Myocyte (in vitro differentiated cells): Measurements from ENCODE around the gene NEURL3. TPM values are rescaled to one million over a fixed set of nuclear protein-coding genes. Genes with fewer than 3 reads are reported as not detected.
"Not testable (repeated sequence)": the region's sequence is repeated elsewhere in the genome, so short reads cannot be mapped to it uniquely, and the experiment has no call there.

Source experiments
- DNase-seq: peaks from one replicate; pipeline ENCODE4 v3.0.0-alpha.2; 2012; ENCODE audit warnings: low read depth
- total RNA-seq: library from RNA; depleted of rRNA; stranded (reverse); fragments of >200 nt; gene quantifications from 2 replicates; pipeline ENCODE4 v1.2.3, GENCODE V29; 2014

NEURL3 gene
- total RNA-seq, 1 donor from 2014 or later = not detected

DNA sequence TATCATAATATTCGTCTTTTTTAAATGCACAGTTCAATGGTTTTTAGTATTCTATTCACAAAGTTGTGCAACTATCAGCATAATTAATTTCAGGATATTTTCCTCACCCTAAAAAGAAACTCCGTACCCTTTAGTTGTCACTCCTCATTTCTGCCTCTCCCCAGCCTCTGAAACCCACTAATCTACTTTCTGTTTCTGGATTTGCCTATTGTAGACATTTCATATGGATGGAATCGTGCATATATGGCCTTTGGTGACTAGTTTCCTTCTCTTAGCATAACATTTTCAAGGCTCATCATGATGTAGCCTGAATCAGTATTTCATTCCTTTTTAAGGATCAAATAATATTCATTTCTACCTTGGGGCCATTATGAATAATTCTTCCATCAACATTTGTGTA, 18.5 kb downstream of the NEURL3 start:
- DNase-seq = no peak

- DNase-seq = peak; percentile 77
Measured at GRCh38 chr2:96485751-96486651, 19.2 kb downstream of the NEURL3 start.

DNA sequence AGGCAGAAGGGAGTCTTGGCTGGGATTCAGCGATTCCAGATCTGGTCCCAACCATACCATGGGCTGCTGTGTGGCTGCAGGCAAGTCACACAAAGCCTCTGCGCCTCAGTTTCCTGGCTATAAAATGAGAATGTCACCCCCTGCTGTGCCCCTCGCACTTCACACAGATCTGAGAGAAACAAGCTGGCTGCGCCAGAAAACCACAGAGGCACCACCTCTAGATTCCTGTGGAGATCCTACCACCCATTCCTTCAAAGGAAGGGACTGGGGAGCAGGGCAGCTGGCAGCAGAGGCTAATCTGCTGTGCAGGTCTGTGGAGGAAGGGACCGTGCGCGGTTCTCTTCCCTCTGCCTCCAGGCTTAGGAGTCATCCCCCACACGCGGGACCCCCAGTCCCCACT, 19.8 kb downstream of the NEURL3 start:
- no peak for DNase-seq

DNA sequence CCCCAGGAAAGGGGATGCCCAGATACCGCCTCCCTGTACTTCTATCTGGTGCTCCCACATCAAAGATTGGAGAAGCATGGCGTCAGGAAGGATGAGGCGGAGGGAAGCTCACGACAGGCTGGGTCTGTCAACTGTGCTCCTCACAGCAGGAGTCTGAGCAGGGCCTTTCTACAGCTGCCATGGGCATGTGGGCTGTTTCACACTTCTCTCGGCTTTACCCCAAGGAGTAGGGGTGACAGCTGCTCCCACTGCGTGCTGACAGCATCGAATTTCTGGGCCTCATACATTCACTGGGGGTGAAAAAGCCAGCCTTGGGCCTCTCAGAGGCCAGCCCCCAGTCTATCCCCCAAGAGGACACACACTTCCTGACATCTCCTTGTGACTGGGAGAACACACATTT, 21.1 kb downstream of the NEURL3 start:
- peak; percentile 49 for DNase-seq

GRCh38 chr2:96477458-96477857, 27.7 kb downstream of the NEURL3 start:
- no peak for DNase-seq

DNA sequence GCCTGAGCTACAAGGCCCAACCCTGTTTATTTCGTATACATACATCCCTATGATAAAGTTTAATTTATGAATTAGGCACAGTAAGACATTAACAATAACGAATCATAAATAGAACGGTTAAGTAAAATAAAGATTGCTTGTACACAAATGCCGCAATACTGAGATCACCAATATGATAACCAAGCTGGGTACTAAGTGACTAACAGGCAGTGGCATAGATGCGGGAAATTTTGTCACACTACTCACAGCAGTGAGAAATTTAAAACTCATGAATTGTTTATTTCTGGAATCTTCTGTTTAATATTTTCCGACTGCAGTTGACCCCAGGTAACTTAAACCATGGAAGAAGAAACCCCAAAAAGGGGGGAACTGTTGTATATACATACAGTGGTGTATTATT, 33.4 kb downstream of the NEURL3 start:
- DNase-seq = no peak

DNA sequence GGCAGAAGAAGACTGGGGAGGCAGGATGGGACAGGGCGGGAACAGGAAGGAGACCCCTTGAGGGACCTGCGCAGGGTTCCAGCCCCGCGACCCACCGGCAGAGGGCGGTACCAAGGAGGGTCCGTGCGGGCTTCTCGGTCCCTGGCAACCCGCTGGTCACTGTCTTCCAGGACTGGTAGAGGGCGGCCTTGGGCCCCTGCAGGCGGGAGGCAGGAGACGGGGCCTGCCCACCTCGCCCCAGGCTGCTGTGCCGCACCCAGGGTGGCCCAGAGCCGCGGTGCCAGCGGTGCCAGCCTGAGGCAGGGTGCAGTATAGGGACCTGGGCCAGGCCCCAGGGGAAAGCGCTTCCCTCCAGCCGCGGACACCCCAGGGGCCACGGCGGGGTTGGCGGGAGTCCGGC, 34.5 kb downstream of the NEURL3 start:
- peak; percentile 22 for DNase-seq

- no peak for DNase-seq
Measured at GRCh38 chr2:96470109-96470508, 35.0 kb downstream of the NEURL3 start.

DNA sequence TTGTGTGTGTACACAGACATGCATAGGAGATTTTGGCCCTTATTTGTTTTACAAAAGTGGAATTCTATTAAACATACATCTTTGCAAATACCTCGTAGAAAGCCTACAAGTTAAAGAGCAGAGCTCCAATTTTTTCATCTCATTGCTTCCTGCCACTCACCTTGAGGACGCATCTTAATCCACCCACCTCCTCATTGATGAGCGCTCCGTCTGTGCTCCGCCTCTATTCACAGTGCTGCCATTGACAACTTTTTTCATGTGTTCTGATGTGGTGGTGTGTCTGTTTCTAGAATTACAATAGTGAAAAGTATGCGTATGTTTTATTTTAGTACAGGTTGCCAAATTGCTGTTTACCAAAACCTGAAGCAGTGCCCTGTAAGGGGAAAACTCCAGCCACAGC, 36.3 kb downstream of the NEURL3 start:
- no peak for DNase-seq

GRCh38 chr2:96464651-96465050, 40.5 kb downstream of the NEURL3 start:
- DNase-seq = no peak

GRCh38 chr2:96464061-96464460, 41.1 kb downstream of the NEURL3 start:
- DNase-seq = no peak

DNA sequence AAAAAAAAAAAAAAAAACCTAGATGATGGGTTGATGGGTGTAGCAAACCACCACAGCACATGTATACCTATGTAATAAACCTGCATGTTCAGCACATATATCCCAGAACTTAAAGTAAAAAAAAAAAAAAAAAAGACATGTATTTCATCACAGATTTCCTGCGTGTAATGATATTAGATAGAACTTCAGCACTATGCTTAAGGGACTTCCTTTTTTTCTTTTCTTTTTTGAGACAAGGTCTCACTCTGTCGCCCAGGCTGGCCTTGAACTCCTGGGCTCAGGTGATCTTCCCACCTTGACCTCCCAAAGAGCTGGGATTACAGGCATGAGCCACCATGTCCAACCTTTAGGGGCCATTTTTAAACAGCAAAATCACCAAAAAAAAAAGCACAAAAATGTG, 42.0 kb downstream of the NEURL3 start:
- no peak for DNase-seq

DNA sequence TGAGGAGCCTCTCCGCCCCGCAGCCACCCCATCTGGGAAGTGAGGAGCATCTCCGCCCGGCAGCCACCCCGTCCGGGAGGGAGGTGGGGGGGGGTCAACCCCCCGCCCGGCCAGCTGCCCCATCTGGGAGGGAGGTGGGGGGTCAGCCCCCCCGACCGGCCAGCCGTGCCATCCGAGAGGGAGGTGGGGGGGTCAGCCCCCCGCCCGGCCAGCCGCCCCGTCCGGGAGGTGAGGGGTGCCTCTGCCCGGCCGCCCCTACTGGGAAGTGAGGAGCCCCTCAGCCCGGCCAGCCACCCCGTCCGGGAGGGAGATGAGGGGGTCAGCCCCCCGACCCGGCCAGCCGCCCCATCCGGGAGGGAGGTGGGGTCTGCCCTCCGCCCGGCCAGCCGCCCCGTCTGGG, 43.5 kb downstream of the NEURL3 start:
- DNase-seq = not testable (repeated sequence)

DNA sequence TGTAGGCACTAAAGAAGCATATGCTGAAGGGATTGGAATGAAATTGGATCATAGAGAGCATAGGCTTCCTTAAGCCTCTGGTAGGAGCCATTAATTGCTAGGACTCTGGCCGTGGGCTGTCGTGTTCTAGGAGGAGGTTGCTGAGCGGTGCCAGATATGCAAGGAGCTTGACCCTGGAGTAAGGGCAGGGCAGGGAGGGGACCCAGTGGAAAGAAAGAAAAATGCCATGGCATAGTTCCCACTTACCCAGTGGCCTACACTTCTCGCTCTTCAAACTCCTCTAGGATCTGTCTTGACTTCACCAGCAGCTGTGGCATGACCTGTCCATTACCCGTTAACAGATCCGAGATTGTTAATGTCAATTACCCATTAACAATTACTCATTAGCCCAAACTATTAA, 53.1 kb downstream of the NEURL3 start:
- DNase-seq = no peak

GRCh38 chr2:96449637-96450036, 55.5 kb downstream of the NEURL3 start:
- no peak for DNase-seq

- no peak for DNase-seq
Measured at GRCh38 chr2:96449174-96449573, 56.0 kb downstream of the NEURL3 start.

- DNase-seq = no peak
Measured at GRCh38 chr2:96447726-96448125, 57.4 kb downstream of the NEURL3 start.

Other genes starting within 250 kb of the NEURL3 start
- 38.9 and 45.2 TPM in 2 replicates for gene TMEM127, start 239.4 kb downstream of the NEURL3 start, total RNA-seq
- gene CIAO1, start 239.1 kb downstream of the NEURL3 start, total RNA-seq = 101 and 125 TPM in 2 replicates
- gene SNRNP200, start 199.8 kb downstream of the NEURL3 start, total RNA-seq = 37.6 and 38.0 TPM in 2 replicates
- gene ITPRIPL1, start 180.0 kb downstream of the NEURL3 start, total RNA-seq = 0.29 TPM in 1 of 2 replicates, not detected in the other
- gene NCAPH, start 169.6 kb downstream of the NEURL3 start, total RNA-seq = 0.59 TPM in 1 of 2 replicates, not detected in the other
- gene ARID5A, start 31.4 kb upstream of the NEURL3 start, total RNA-seq = 21.9 and 73.8 TPM in 2 replicates
- gene KANSL3, start 133.0 kb upstream of the NEURL3 start, total RNA-seq = 32.8 and 38.6 TPM in 2 replicates
- gene FER1L5, start 137.4 kb upstream of the NEURL3 start, total RNA-seq = not detected in 2 replicates
- gene LMAN2L, start 234.7 kb upstream of the NEURL3 start, total RNA-seq = 26.4 and 28.2 TPM in 2 replicates